ENCODE data around the gene HABP4. TPM values are rescaled to one million over a fixed set of nuclear protein-coding genes. Genes with fewer than 3 reads are reported as not detected.

HABP4 gene
- total and polyA plus RNA-seq, 2 of the 4 experiments (the other 2 are of a cell fraction), result 5.2 to 10.6 TPM

GRCh38 chr9:96493757-96494156, 43.8 kb downstream of the HABP4 start:
- no peak overlapping the region for H4K5ac ChIP-seq (ENCODE audit: low read depth, low read length)
- H3K27me3 ChIP-seq (ENCODE audit: control insufficient read depth, insufficient read depth, low read length), result no peaks in the 10 kb centered on the region
- no peak overlapping the region for H3K9ac ChIP-seq (ENCODE audit: low read depth, low read length)
- no peak overlapping the region for H2BK15ac ChIP-seq (ENCODE audit: low read depth, low read length)
- peaks cover 18% of the 10 kb centered on the region for H3K4me1 ChIP-seq (ENCODE audit: control insufficient read depth, insufficient read depth, low read length)
- TF ChIP-seq RFX5 (IDR thresholded peaks at IDR 0.05; ENCODE audit: low read depth, low read length) (no peak), CHD1 (IDR thresholded peaks at IDR 0.05; ENCODE audit: low read depth, low read length) (no peak), RAD21 (IDR thresholded peaks at IDR 0.05; ENCODE audit: low read length) (no peak), NFE2L2 (IDR thresholded peaks at IDR 0.05; ENCODE audit: low read depth, low read length) (no peak), BHLHE40 (IDR thresholded peaks at IDR 0.05; ENCODE audit: low read depth, low read length) (no peak), CEBPB (IDR thresholded peaks at IDR 0.05; ENCODE audit: low read depth, low read length) (no peak), ELK1 (IDR thresholded peaks at IDR 0.05; ENCODE audit: borderline replicate concordance, low read depth, low read length) (no peak), USF2 (IDR thresholded peaks at IDR 0.05; ENCODE audit: low read depth, low read length) (no peak), FOS (IDR thresholded peaks at IDR 0.05; ENCODE audit: low read depth, low read length) (no peak), MXI1 (IDR thresholded peaks at IDR 0.05; ENCODE audit: borderline replicate concordance, low read depth, low read length) (no peak), SMC3 (IDR thresholded peaks at IDR 0.05; ENCODE audit: low read depth, low read length) (no peak), CTCF (conservative IDR thresholded peaks at IDR 0.05; ENCODE audit: low read depth, low read length) (no peak), POLR2A (IDR thresholded peaks at IDR 0.05; ENCODE audit: low read depth, low read length) (no peak), MAFK (IDR thresholded peaks at IDR 0.05; ENCODE audit: low read depth, low read length) (no peak)
- H2BK5ac ChIP-seq (ENCODE audit: low read depth, low read length, poor library complexity, severe bottlenecking), result no peak overlapping the region
- H4K20me1 ChIP-seq (ENCODE audit: insufficient read depth, low read length), result peaks cover 14% of the 10 kb centered on the region
- ChIA-PET CTCF (interaction anchor here (1.1 kb wide), 1 partner anchor 15 kb away, joined by 7 read pairs; no protein-coding TSS in a partner anchor), POLR2A (ENCODE audit: unreplicated experiment) (interaction anchor here (0.5 kb wide), 1 partner anchor 1229 kb away, joined by 7 read pairs; no protein-coding TSS in a partner anchor)
- DNase-seq (no peak), ATAC-seq (ENCODE audit: low read depth) (no peak)
- in situ Hi-C loops (cut with MboI; ENCODE audit: low sequenced_read_pairs) (no loop called here), intact Hi-C loops (cut with micrococcal nuclease) (no loop called here), dilution Hi-C loops (cut with HindIII; ENCODE audit: low sequenced_read_pairs, unreplicated experiment) (no loop called here)
- WGBS, 2 experiments (ENCODE audit: extremely low coverage in 2 of 2, insufficient read length in 1 of 2), result 93% methylated on average over 10 of the region's 13 CpGs; no CpG with 5 or more reads in 1 of the 2 experiments
- H3K9me1 ChIP-seq (ENCODE audit: insufficient read depth, low read length), result peaks cover 17% of the 10 kb centered on the region
- H2AK9ac ChIP-seq (replicated peaks; ENCODE audit: low read depth, low read length, poor library complexity), result no peak overlapping the region
- no peak overlapping the region for H3K4me2 ChIP-seq (ENCODE audit: low read depth, low read length)
- H2AK5ac ChIP-seq (ENCODE audit: low read depth, low read length), result peak overlapping the region; percentile 40; the same call in 1 of the 2 replicates
- H3K4me3 ChIP-seq (ENCODE audit: insufficient read depth, low read depth, low read length), result no peak overlapping the region
- no peak overlapping the region for H2BK20ac ChIP-seq (ENCODE audit: low read depth, low read length)
- peaks cover 12% of the 10 kb centered on the region for H3K36me3 ChIP-seq (ENCODE audit: control insufficient read depth, insufficient read depth, low read length)
- no peak overlapping the region for H4K91ac ChIP-seq (ENCODE audit: insufficient read depth, low read depth, low read length)
- no peak overlapping the region for H3K23ac ChIP-seq (ENCODE audit: low read depth, low read length)
- H3K4ac ChIP-seq (ENCODE audit: low read depth, low read length), result no peak overlapping the region; the same call in 1 of the 2 replicates
- H2BK120ac ChIP-seq (ENCODE audit: low read depth, low read length), result no peak overlapping the region
- H3K27ac ChIP-seq (ENCODE audit: insufficient read depth, low read length), result no peak overlapping the region
- H3K79me1 ChIP-seq (ENCODE audit: low read depth in 1 of 2, low read length in 2 of 2), result peaks cover 0 to 12% of the 10 kb centered on the region in 2 experiments; a peak in 1 of 4 replicates
- no peak overlapping the region for H3K14ac ChIP-seq (replicated peaks; ENCODE audit: low read depth, low read length)
- BruUV-seq (replicated peaks), result no TSS peak
- no peak overlapping the region for H3K18ac ChIP-seq (ENCODE audit: low read depth, low read length)
- H2AFZ ChIP-seq (replicated peaks; ENCODE audit: low read length, poor library complexity), result no peak overlapping the region
- H3K56ac ChIP-seq (ENCODE audit: extremely low read depth, insufficient read depth, low read length), result no peak overlapping the region
- no peaks in the 10 kb centered on the region for H3K9me3 ChIP-seq (ENCODE audit: control insufficient read depth, insufficient read depth, low read length)
- no peak overlapping the region for H4K8ac ChIP-seq (ENCODE audit: low read depth in 2 of 2, low read length in 2 of 2)
